HEK293T (cell line): ENCODE results near the gene SLC6A11.

Experiments
- CTCF ChIA-PET: fragments of 350-600 bp; formaldehyde crosslinking; extraction: SDS; loops from one replicate; lab custom pipeline; 2021; ENCODE audit warnings: antibody characterized with exemption, inconsistent platforms; lab: Yijun Ruan, JAX
- POLR2A ChIA-PET: fragments of 350-600 bp; formaldehyde crosslinking; extraction: SDS; loops from one replicate; lab custom pipeline; 2020; ENCODE audit warnings: antibody characterized with exemption, inconsistent platforms; lab: Yijun Ruan, JAX
- DNase-seq: peaks from one replicate; pipeline ENCODE4 v3.0.0; 2012; ENCODE audit warnings: mixed read lengths; ENCODE audit errors: extremely low spot score
- ARNT ChIP-seq: fragments of 450-650 bp; IDR thresholded peaks from 2 replicates; pipeline ENCODE4 v1.6.1; 2017; ENCODE audit warnings: mild to moderate bottlenecking
- BHLHE40 ChIP-seq: fragments of 450-650 bp; IDR thresholded peaks from 2 replicates; pipeline ENCODE4 v1.6.1; 2016; ENCODE audit warnings: mild to moderate bottlenecking, moderate library complexity, borderline replicate concordance
- CTBP1 ChIP-seq: fragments of 450-650 bp; IDR thresholded peaks from 2 replicates; pipeline ENCODE4 v1.6.1; 2016; ENCODE audit warnings: borderline replicate concordance
- ELF4 ChIP-seq: fragments of 450-650 bp; IDR thresholded peaks from 2 replicates; pipeline ENCODE4 v1.6.1; 2017; ENCODE audit warnings: antibody characterized with exemption
- FOXA1 ChIP-seq: fragments of 450-650 bp; IDR thresholded peaks from 2 replicates; pipeline ENCODE4 v1.6.1; 2016; ENCODE audit warnings: mild to moderate bottlenecking
- FOXK2 ChIP-seq: fragments of 450-650 bp; IDR thresholded peaks from 2 replicates; pipeline ENCODE4 v1.6.1; 2016; ENCODE audit warnings: mild to moderate bottlenecking
- FOXM1 ChIP-seq: fragments of 450-650 bp; IDR thresholded peaks from 2 replicates; pipeline ENCODE4 v1.6.1; 2017; ENCODE audit warnings: mild to moderate bottlenecking, borderline replicate concordance
- HDGF ChIP-seq: fragments of 450-650 bp; IDR thresholded peaks from 2 replicates; pipeline ENCODE4 v1.6.1; 2017; ENCODE audit warnings: antibody characterized with exemption, borderline replicate concordance
- L3MBTL2 ChIP-seq: fragments of 450-650 bp; conservative IDR thresholded peaks from 2 replicates; pipeline ENCODE4 v1.6.1; 2016; ENCODE audit warnings: mild to moderate bottlenecking
- LEF1 ChIP-seq: fragments of 450-650 bp; IDR thresholded peaks from 2 replicates; pipeline ENCODE4 v1.6.1; 2017; ENCODE audit warnings: mild to moderate bottlenecking, borderline replicate concordance
- NFRKB ChIP-seq: fragments of 450-650 bp; IDR thresholded peaks from 2 replicates; pipeline ENCODE4 v1.6.1; 2016; ENCODE audit warnings: mild to moderate bottlenecking, moderate library complexity
- PKNOX1 ChIP-seq: fragments of 450-650 bp; IDR thresholded peaks from 2 replicates; pipeline ENCODE4 v1.6.1; 2016
- SP1 ChIP-seq: fragments of 450-650 bp; IDR thresholded peaks from 2 replicates; pipeline ENCODE4 v1.6.1; 2017
- SUZ12 ChIP-seq: fragments of 450-650 bp; IDR thresholded peaks from 2 replicates; pipeline ENCODE4 v1.6.1; 2016; ENCODE audit warnings: mild to moderate bottlenecking
- TARDBP ChIP-seq: fragments of 450-650 bp; IDR thresholded peaks from 2 replicates; pipeline ENCODE4 v1.6.1; 2016
- ZNF384 ChIP-seq: fragments of 450-650 bp; IDR thresholded peaks from 2 replicates; pipeline ENCODE4 v1.6.1; 2016

SLC6A11 gene

GRCh38 chr3:10925436-10926255, 109.6 kb downstream of the SLC6A11 start:
- POLR2A ChIA-PET = no interaction called here
- TF ChIP-seq ELF4 (no peak), PKNOX1 (no peak), FOXK2 (no peak), FOXM1 (no peak), SP1 (no peak), ARNT (no peak), ZNF384 (no peak), FOXA1 (no peak), HDGF (no peak), L3MBTL2 (no peak), CTBP1 (no peak), SUZ12 (no peak), TARDBP (no peak), NFRKB (no peak), LEF1 (no peak), BHLHE40 (no peak)
- no peak for DNase-seq
- CTCF ChIA-PET = no interaction called here

DNA sequence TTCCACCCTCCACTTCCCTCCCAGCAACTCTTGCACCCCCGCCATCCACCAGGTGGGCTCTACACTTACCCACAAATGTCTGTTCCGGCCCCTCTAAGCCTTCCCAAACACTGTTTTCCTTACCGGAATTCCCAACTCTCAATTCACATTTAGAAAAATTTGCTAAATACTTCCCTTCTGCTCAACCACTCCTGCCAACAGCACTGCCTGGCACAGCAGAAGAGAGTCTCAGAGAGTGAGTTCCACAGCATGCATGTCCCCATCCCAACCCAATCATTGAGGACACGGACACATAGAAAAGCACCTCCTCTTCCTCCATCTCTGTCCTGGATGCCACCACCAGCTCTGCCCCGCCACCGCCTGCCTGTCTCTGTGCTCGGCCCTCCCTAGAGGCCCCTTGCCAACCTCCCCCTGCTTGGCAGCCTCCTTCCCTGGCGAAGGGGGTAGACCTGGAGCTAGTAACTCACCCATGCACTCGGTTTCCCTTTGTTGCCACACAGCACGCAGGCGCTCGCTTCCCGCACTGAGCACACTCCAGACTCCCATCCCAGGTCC, 110.3 kb downstream of the SLC6A11 start:
- TF ChIP-seq ZNF384 (no peak), ARNT (no peak), FOXA1 (no peak), CTBP1 (no peak), ELF4 (no peak), PKNOX1 (no peak), LEF1 (no peak), L3MBTL2 (no peak), BHLHE40 (no peak), SP1 (no peak), SUZ12 (no peak), HDGF (no peak), NFRKB (no peak)
- CTCF ChIA-PET = no interaction called here
- POLR2A ChIA-PET = no interaction called here
- DNase-seq = no peak

DNA sequence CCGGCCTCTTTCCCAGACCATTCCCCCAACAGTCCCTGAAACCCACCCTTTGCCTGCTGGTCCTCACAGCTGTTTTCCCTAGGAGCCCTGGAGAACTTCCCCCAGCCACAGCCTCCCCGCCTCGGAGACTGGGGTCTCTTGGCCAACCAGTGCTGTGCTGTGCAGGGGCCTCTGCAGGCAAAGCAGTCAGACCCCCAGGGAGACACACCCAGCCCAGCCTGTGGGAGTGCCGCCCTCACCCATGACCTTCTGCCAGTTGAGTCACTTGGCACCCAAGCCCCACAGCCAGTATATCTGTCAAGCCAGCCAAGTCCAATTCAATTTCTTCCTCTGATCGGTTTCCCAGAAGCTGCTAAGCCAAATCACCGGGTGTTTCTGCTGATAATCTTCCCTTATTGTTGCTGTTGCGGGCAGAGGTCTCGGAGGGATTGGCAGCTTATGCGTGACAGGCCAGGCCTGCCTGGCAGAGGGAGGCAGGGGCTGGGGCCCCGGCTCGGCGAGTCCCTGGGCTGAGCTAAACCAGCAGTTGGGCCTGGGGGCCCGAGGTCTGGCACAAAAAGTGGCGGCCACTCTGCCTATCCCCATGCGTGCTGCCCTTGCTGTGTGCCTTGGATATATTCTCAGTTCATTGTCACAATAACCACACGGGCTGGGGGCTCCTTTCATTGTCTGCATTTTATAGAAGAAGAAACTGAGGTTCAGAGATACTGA, 110.9 kb downstream of the SLC6A11 start:
- ChIA-PET POLR2A (no interaction called here), CTCF (no interaction called here)
- no peak for TF ChIP-seq TARDBP
- TF ChIP-seq SUZ12 = no peak
- TF ChIP-seq NFRKB = no peak
- TF ChIP-seq LEF1 = no peak
- TF ChIP-seq ZNF384 = no peak
- TF ChIP-seq L3MBTL2 = no peak
- TF ChIP-seq ELF4 = no peak
- TF ChIP-seq FOXK2 = no peak
- TF ChIP-seq PKNOX1 = no peak
- TF ChIP-seq FOXM1 = no peak
- no peak for TF ChIP-seq BHLHE40
- no peak for TF ChIP-seq FOXA1
- TF ChIP-seq SP1 = no peak
- no peak for TF ChIP-seq CTBP1
- no peak for TF ChIP-seq HDGF
- TF ChIP-seq ARNT = no peak
- no peak for DNase-seq

DNA sequence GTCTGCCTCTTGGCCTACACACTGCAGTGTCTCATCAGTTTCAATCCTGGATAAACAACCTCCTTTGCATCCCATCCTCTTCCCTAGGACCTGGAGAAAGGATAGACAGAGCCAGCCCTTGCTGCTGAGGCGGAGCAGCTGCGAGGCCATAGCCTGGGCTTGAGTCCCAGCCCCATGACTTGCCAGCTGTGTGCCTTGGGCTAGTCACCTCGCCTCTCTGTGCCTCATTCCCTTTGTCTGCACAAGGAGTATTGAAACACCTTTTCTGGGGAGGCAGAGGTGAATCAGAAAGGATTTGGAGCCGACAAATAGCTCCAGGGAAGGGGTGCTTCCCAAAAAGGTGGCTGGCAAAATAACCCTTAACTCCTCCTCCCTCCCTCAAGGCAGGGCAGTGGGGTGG, 111.5 kb downstream of the SLC6A11 start:
- ChIA-PET CTCF (no interaction called here), POLR2A (no interaction called here)
- TF ChIP-seq PKNOX1 (no peak), ARNT (no peak), NFRKB (no peak), LEF1 (no peak), CTBP1 (no peak), ZNF384 (no peak), ELF4 (no peak), BHLHE40 (no peak), SP1 (no peak), FOXA1 (no peak), SUZ12 (no peak), TARDBP (no peak), FOXK2 (no peak), HDGF (no peak), L3MBTL2 (no peak), FOXM1 (no peak)
- no peak for DNase-seq
